HG03520 (cell line): Measurements from ENCODE around the gene DHRS11.
"Not testable (repeated sequence)": the region's sequence is repeated elsewhere in the genome, so short reads cannot be mapped to it uniquely, and the experiment has no call there.

ENCODE experiments used
- ATAC-seq: cut with Tn5 transposase; IDR thresholded peaks from one replicate; pipeline ENCODE4 v1.9.1; 2021; ENCODE audit warnings: mild to moderate bottlenecking, moderate library complexity; ENCODE audit not compliant: unreplicated experiment

DHRS11 gene

GRCh38 chr17:36593656-36594316, 2.1 kb downstream of the DHRS11 start:
- no peak for ATAC-seq

GRCh38 chr17:36594626-36595401, 3.1 kb downstream of the DHRS11 start:
- no peak for ATAC-seq

GRCh38 chr17:36597226-36597625, 5.5 kb downstream of the DHRS11 start:
- ATAC-seq: no peak

GRCh38 chr17:36597866-36598777, 6.4 kb downstream of the DHRS11 start:
- ATAC-seq: no peak

- ATAC-seq: no peak
Observed at GRCh38 chr17:36598951-36599401, 7.3 kb downstream of the DHRS11 start.

GRCh38 chr17:36599546-36600250, 8.0 kb downstream of the DHRS11 start:
- ATAC-seq: no peak

GRCh38 chr17:36600465-36600864, 8.8 kb downstream of the DHRS11 start:
- no peak for ATAC-seq

- no peak for ATAC-seq
Observed at GRCh38 chr17:36600936-36601302, 9.2 kb downstream of the DHRS11 start.

- peak; percentile 71 for ATAC-seq
Observed at GRCh38 chr17:36601303-36602029, 9.8 kb downstream of the DHRS11 start, which contains the start of gene MRM1. Gene MRM1 (plus strand): TSS chr17:36601583. CDS start chr17:36601811, 228 bp downstream.

- ATAC-seq: no peak
Observed at GRCh38 chr17:36602030-36602748, 10.5 kb downstream of the DHRS11 start.

- ATAC-seq: no peak
Observed at GRCh38 chr17:36602924-36603384, 11.3 kb downstream of the DHRS11 start.

- not testable (repeated sequence) for ATAC-seq
Observed at GRCh38 chr17:36605028-36605427, 13.3 kb downstream of the DHRS11 start.

GRCh38 chr17:36608280-36608679, 16.6 kb downstream of the DHRS11 start:
- ATAC-seq: no peak

GRCh38 chr17:36608794-36609497, 17.3 kb downstream of the DHRS11 start:
- no peak for ATAC-seq

GRCh38 chr17:36609498-36609862, 17.8 kb downstream of the DHRS11 start:
- no peak for ATAC-seq

- ATAC-seq: no peak
Observed at GRCh38 chr17:36610474-36610873, 18.8 kb downstream of the DHRS11 start.

- ATAC-seq: no peak
Observed at GRCh38 chr17:36611345-36612072, 19.8 kb downstream of the DHRS11 start.

GRCh38 chr17:36612323-36612722, 20.6 kb downstream of the DHRS11 start:
- no peak for ATAC-seq
